Heart left ventricle (tissue), 16 donors: ENCODE data around the gene RSKR. TPM values are rescaled to one million over a fixed set of nuclear protein-coding genes. Genes with fewer than 3 reads are reported as not detected.
A peak's percentile ranks its signal among the peaks of the same experiment; 100 is the strongest.
"Not testable (repeated sequence)": the region's sequence is repeated elsewhere in the genome, so short reads cannot be mapped to it uniquely, and the experiment has no call there.

ENCODE experiments used
- ATAC-seq, 4 donors: fragments of 200-7000 bp; cut with Tn5 transposase; one replicate each; pipeline ENCODE4 v1.9.1; 2020 to 2022; ENCODE audit warnings: moderate library complexity in 4 of 4, mild to moderate bottlenecking in 3 of 4, moderate number of reproducible peaks in 1 of 4
- DNase-seq, 5 donors: peaks; one replicate each; pipeline ENCODE4 v3.0.0-alpha.2; 2020
- H3K27ac ChIP-seq, 12 donors: fragments of 200-600 bp; sonication (generic) in 4 of 12; one replicate each; pipeline versions ENCODE4 v1.5.0 to v1.8.0; 2016 to 2022; ENCODE audit warnings: mild to moderate bottlenecking in 2 of 12
- H3K27me3 ChIP-seq, 9 donors: fragments of 200-600 bp; sonication (generic) in 2 of 9; one replicate each; pipeline versions ENCODE4 v1.5.1 to v1.8.0; 2016 to 2022; ENCODE audit warnings: mild to moderate bottlenecking in 3 of 9
- H3K36me3 ChIP-seq, 9 donors: fragments of 200-600 bp; sonication (generic) in 2 of 9; one replicate each; pipeline versions ENCODE4 v1.5.0 to v1.8.0; 2018 to 2022; ENCODE audit warnings: mild to moderate bottlenecking in 2 of 9
- H3K4me1 ChIP-seq, 12 donors: fragments of 200-600 bp; sonication (generic) in 4 of 12; one replicate each; pipeline versions ENCODE4 v1.5.0 to v1.8.0; 2016 to 2022; ENCODE audit warnings: mild to moderate bottlenecking in 3 of 12
- H3K4me3 ChIP-seq, 12 donors: fragments of 200-600 bp; sonication (generic) in 4 of 12; one replicate each; pipeline versions ENCODE4 v1.5.0 to v1.8.0; 2017 to 2022; ENCODE audit warnings: mild to moderate bottlenecking in 9 of 12, moderate library complexity in 4 of 12
- H3K9me3 ChIP-seq, 12 donors: fragments of 200-600 bp; sonication (generic) in 4 of 12; one replicate each; pipeline versions ENCODE4 v1.5.0 to v1.8.0; 2016 to 2022; ENCODE audit warnings: mild to moderate bottlenecking in 1 of 12
- CTCF ChIP-seq, 12 donors: fragments of 200-600 bp; sonication (generic) in 4 of 12; IDR thresholded peaks; one replicate each; pipeline versions ENCODE4 v1.5.0 to v1.8.0; 2018 to 2022; ENCODE audit warnings: antibody characterized with exemption in 12 of 12, mild to moderate bottlenecking in 5 of 12
- POLR2A ChIP-seq, 2 donors: fragments of 450-650 bp; IDR thresholded peaks; one replicate each; pipeline ENCODE4 v1.6.1; 2017; ENCODE audit warnings: antibody characterized with exemption in 2 of 2, mild to moderate bottlenecking in 2 of 2, moderate library complexity in 2 of 2
- WGBS, 4 donors: extraction: QIAGEN DNeasy Blood & Tissue Kit in 2 of 4; methylation state at CpG; one replicate each; pipeline versions ENCODE4 v1.1.5 to v1.1.7; 2013 to 2018; 5-methylcytosine and 5-hydroxymethylcytosine counted together
- intact Hi-C, 10 donors: fragments of 100-400 bp; cut with DNase I; formaldehyde crosslinking; loops; one replicate each; pipeline versions ENCODE4 v1.11.1 to v1.14.2; 2022
- polyA plus RNA-seq, 2 donors: library from polyadenylated mRNA; stranded (reverse); fragments of 200-250 nt; gene quantifications; one replicate each; pipeline ENCODE4 v1.2.3, GENCODE V29; 2013
- total RNA-seq, 9 donors: library from RNA; depleted of rRNA in 2 of 9; stranded (reverse); fragments of >200 nt in 2 of 9; fragmentation: NEBNext Ultra II Directional in 3 of 9; extraction: Animal tissue kit (Norgen Biotek cat#: 25700) in 3 of 9; gene quantifications; one replicate each; pipeline versions ENCODE4 v1.1.0 to v1.2.4, GENCODE V29; 2016 to 2023
- donor health status: ischemic (EF 13 %, LVEDD 7.1; RV severe dilation, severe dysfunction).
- donor health status: healthy with polysubstance abuse.
- donor health status: DM: no; HTN: yes; CAD: no.
- donor health status: DM: no; HTN: no; CAD: no.
- donor health status: ischemic (EF 25% LVEDD 6.9; RV normal size, moderate dysfunction).
- donor health status: ischemic (EF 25% LVEDD 5.7; RV mildly dilated, moderate dysfunction).
- donor health status: healthy.
- donor health status: DM: yes; HTN: yes; CAD: no.
- donor health status: ischemic (EF 35%, LVEDD 5.7; RV mildly dilated, moderate dysfunction).
- donor health status: nonischemic (EF 11% LVEDD 7.7; RV severe dilation, severe dysfunction).
- donor health status: DM: yes; HTN: yes; CAD: no.
- donor health status: PGD.
- donor health status: ischemic (EF 29% LVEDD 5.4; RV normal size, mild dysfunction).
- donor health status: nonischemic (EF 23%, LVEDD 6.1; RV moderate dilation, normal function).

Gene RSKR
- total and polyA plus RNA-seq, 11 donors, result 2.8 to 8.3 (median 4.2) TPM

GRCh38 chr17:28610376-28610775 lies 3.6 kb downstream of the RSKR start:
- H3K9me3 ChIP-seq, result no peaks in the 10 kb centered on the region
- no peak for ATAC-seq
- H3K36me3 ChIP-seq, result peaks cover 0 to 78% (median 21%) of the 10 kb centered on the region in 9 donors
- intact Hi-C loops, result loop anchor here in 7 of 10 donors (5.0 to 10.0 kb wide), 4 partner anchors 58 to 118 kb away; partner anchors contain the start of gene UNC119 (in 2 of the 7)
- 84 to 86% (median 85%) methylated on average over 8 of the region's 8 CpGs for WGBS, 4 donors
- H3K4me3 ChIP-seq, result no peak overlapping the region
- DNase-seq, result no peak
- H3K27ac ChIP-seq, result no peak overlapping the region
- H3K4me1 ChIP-seq, result no peaks in the 10 kb centered on the region
- TF ChIP-seq CTCF (IDR thresholded peaks at IDR 0.05), result no peak
- TF ChIP-seq POLR2A (IDR thresholded peaks at IDR 0.05), result no peak
- H3K27me3 ChIP-seq, result no peaks in the 10 kb centered on the region

- intact Hi-C loops, H3K27me3 ChIP-seq, H3K4me3 ChIP-seq, H3K9me3 ChIP-seq, H3K27ac ChIP-seq, DNase-seq, ATAC-seq: not testable (repeated sequence)
- 80 to 98% (median 95%) methylated on average over 1 to 31 of the region's 31 CpGs for WGBS, 4 donors
- Histone ChIP-seq H3K36me3 (peaks cover 0 to 17% (median 0%) of the 10 kb centered on the region in 9 donors), H3K4me1 (peaks cover 0 to 13% (median 7%) of the 10 kb centered on the region in 12 donors)
These were observed 10.0 kb downstream of the RSKR start for GRCh38 chr17:28604031-28604430.

DNA sequence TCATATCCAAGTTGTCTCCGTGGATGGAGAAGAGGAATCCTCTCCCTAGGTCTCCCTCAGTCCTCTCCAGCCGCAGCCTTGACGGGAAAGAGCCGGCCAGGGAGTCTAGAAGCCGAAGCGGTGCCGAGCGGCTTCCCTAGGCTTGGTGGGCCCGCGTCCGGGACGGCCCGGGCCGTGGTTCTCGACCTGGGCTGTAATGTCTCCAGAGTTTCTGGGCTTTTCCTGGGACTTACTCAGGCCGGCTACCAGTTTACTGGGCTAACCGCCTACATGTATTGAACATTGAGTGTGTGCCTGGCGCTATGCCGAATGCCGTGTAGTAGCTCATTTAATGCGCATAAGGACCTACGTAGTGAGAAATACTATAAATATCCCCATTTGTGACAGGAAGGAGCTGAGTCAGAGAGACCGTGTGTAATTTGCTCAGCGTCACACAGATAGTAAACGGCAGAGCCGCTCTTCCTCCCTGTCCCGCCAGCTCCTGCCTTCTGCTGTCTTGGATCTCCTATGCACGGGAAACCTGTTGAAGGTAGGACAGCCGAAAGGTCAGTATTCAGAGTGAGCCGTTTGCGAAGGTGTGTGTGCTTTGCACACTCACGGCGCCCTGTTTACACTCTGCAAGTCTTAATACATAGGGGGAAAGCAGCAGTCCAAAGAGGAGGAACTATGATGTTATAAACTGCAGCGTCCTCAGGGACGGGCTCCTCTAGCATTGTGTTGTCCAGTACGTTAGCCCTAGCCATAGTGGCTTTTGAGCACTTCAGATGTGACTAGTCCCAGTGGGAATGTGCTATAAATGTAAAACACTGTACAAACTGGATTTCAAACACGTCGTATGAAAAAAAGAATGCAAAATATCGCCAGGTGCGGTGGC lies 14.4 kb downstream of the RSKR start:
- DNase-seq (peak; percentile 47 to 73 (median 61)), ATAC-seq (peak; percentile 33 to 82 (median 74))
- peak overlapping the region; percentile 69 to 97 (median 94) for H3K27ac ChIP-seq
- H3K4me1 ChIP-seq, result peaks cover 0 to 30% (median 13%) of the 10 kb centered on the region in 12 donors
- no peaks in the 10 kb centered on the region for H3K9me3 ChIP-seq
- H3K36me3 ChIP-seq, result no peaks in the 10 kb centered on the region
- 11 to 15% (median 13%) methylated on average over 32 to 40 of the region's 40 CpGs for WGBS, 4 donors
- peak overlapping the region; percentile 49 to 86 (median 66) for H3K4me3 ChIP-seq
- intact Hi-C loops, result loop anchor here in 1 of 10 donors (2.0 kb wide), 1 partner anchor 45 kb away; the partner anchor contains the start of gene BLTP2
- TF ChIP-seq POLR2A (IDR thresholded peaks at IDR 0.05) (no peak), CTCF (IDR thresholded peaks at IDR 0.05) (no peak)
- no peaks in the 10 kb centered on the region for H3K27me3 ChIP-seq

GRCh38 chr17:28598799-28599310 lies 15.1 kb downstream of the RSKR start, which contains the start of gene SPAG5:
SPAG5 (minus strand) TSS chr17:28599025; CDS start chr17:28598946, 79 bp downstream.
- peak within 1 kb of the TSS; percentile 69 to 97 (median 94) for H3K27ac ChIP-seq
- ATAC-seq, result peak; percentile 97 to 100 (median 99)
- H3K27me3 ChIP-seq, result no peaks in the 10 kb centered on the region
- 0% methylated on average over 22 to 44 of the region's 44 CpGs for WGBS, 4 donors
- H3K36me3 ChIP-seq, result no peaks in the 10 kb centered on the region
- H3K4me3 ChIP-seq, result peak within 1 kb of the TSS; percentile 49 to 86 (median 66)
- H3K4me1 ChIP-seq, result peaks cover 0 to 30% (median 13%) of the 10 kb centered on the region in 12 donors
- peak; percentile 92 to 96 (median 93) for DNase-seq
- intact Hi-C loops, result loop anchor here in 1 of 10 donors (2.0 kb wide), 1 partner anchor 46 kb away; the partner anchor contains the start of gene BLTP2
- TF ChIP-seq CTCF (IDR thresholded peaks at IDR 0.05), result no peak
- peak; percentile 49 to 83 for TF ChIP-seq POLR2A (IDR thresholded peaks at IDR 0.05)
- no peaks in the 10 kb centered on the region for H3K9me3 ChIP-seq
